ENCODE measurements around the gene KRT71. TPM values are rescaled to one million over a fixed set of nuclear protein-coding genes. Genes with fewer than 3 reads are reported as not detected.

Gene KRT71
- total RNA-seq, 1 experiment from 2014 or later, result not detected

- RAD21 ChIA-PET (ENCODE audit: low non-redundant PET in 1 of 2, low total read pairs in 2 of 2, uncharacterized antibody in 2 of 2, unreplicated experiment in 2 of 2), result no interaction called here
- TF ChIP-seq ELF1 (IDR thresholded peaks at IDR 0.05; ENCODE audit: borderline replicate concordance, low read depth), result no peak
- no peak for TF ChIP-seq ZFX (IDR thresholded peaks at IDR 0.05)
- no peak for TF ChIP-seq ZBTB33 (IDR thresholded peaks at IDR 0.05; ENCODE audit: extremely low read depth, insufficient replicate concordance, low read length)
- no peak for TF ChIP-seq MAX (IDR thresholded peaks at IDR 0.05)
- no peak for TF ChIP-seq EZH2phosphoT487 (IDR thresholded peaks at IDR 0.05; ENCODE audit: borderline replicate concordance)
- TF ChIP-seq ATF3 (IDR thresholded peaks at IDR 0.05), result no peak
- TF ChIP-seq REST (IDR thresholded peaks at IDR 0.05; ENCODE audit: low read depth), result no peak
- TF ChIP-seq POLR2A (IDR thresholded peaks at IDR 0.05; ENCODE audit: borderline replicate concordance, extremely low read depth, insufficient read depth, insufficient read length), result no peak
- no peak for TF ChIP-seq FOSL1 (IDR thresholded peaks at IDR 0.05; ENCODE audit: low read depth)
- TF ChIP-seq CBX3 (IDR thresholded peaks at IDR 0.05; ENCODE audit: low read depth), result no peak
- TF ChIP-seq ZNF274 (IDR thresholded peaks at IDR 0.05; ENCODE audit: low read depth, low read length), result no peak
- TF ChIP-seq CEBPB (IDR thresholded peaks at IDR 0.05; ENCODE audit: low read depth), result no peak
- no peak for TF ChIP-seq EGR1 (IDR thresholded peaks at IDR 0.05; ENCODE audit: low read depth)
- CTCF ChIA-PET, result no interaction called here
- Histone ChIP-seq H2AFZ (ENCODE audit: low read depth, low read length, poor library complexity, severe bottlenecking) (no peak overlapping the region), H3K27me3 (ENCODE audit: insufficient read depth, low read length) (no peaks in the 10 kb centered on the region), H4K20me1 (ENCODE audit: insufficient read depth) (no peaks in the 10 kb centered on the region), H3K9me3 (ENCODE audit: control insufficient read depth in 1 of 2, insufficient read depth in 1 of 2, low read depth in 1 of 2, low read length in 2 of 2) (no peaks in the 10 kb centered on the region), H3K9me2 (ENCODE audit: insufficient read depth) (no peaks in the 10 kb centered on the region), H3K4me3 (replicated peaks in 1 of 2; ENCODE audit: low read depth in 1 of 2, low read length in 2 of 2) (no peak overlapping the region), H3K4me1 (ENCODE audit: control insufficient read depth in 1 of 2, insufficient read depth in 2 of 2, low read length in 2 of 2) (peaks cover 34 to 60% of the 10 kb centered on the region in 2 experiments), H3K79me2 (ENCODE audit: insufficient read depth, low read length) (no peaks in the 10 kb centered on the region), H3K9ac (ENCODE audit: low read length) (no peak overlapping the region), H3K4me2 (ENCODE audit: low read length) (peak overlapping the region; percentile 14; the same call in 1 of the 2 replicates), H3K27ac (ENCODE audit: low read depth, low read length) (no peak overlapping the region), H3K36me3 (ENCODE audit: control insufficient read depth in 1 of 2, insufficient read depth in 2 of 2, low read length in 2 of 2) (no peaks in the 10 kb centered on the region)
- ATAC-seq (no peak), DNase-seq (ENCODE audit: low read depth, low spot score) (no peak)
- no TSS peak for BruUV-seq (replicated peaks)
- intact Hi-C loops (cut with micrococcal nuclease), result no loop called here
- POLR2A ChIA-PET, result no interaction called here
Measured at GRCh38 chr12:52524898-52525591, 27.9 kb downstream of the KRT71 start.
